Mesendoderm (in vitro differentiated cells): ENCODE results near the gene MMP21.

Experiments used
- DNase-seq: peaks from one replicate; pipeline ENCODE4 v3.0.0; 2013
- H2AK5ac ChIP-seq: 2 replicates; pipeline ENCODE4 v1.6.1; 2013; ENCODE audit warnings: low read length, inconsistent platforms
- H2BK120ac ChIP-seq: 2 replicates; pipeline ENCODE4 v1.6.1; 2013; ENCODE audit warnings: low read depth, mild to moderate bottlenecking, low read length, moderate library complexity, mixed read lengths
- H2BK15ac ChIP-seq: replicated peaks from 2 replicates; pipeline ENCODE4 v1.6.1; 2013; ENCODE audit warnings: low read depth, mild to moderate bottlenecking, moderate library complexity
- H2BK5ac ChIP-seq: 2 replicates; pipeline ENCODE4 v1.6.1; 2013; ENCODE audit warnings: low read length, inconsistent platforms
- H3K18ac ChIP-seq: 2 replicates; pipeline ENCODE4 v1.6.1; 2013; ENCODE audit warnings: mild to moderate bottlenecking, low read length, mixed read lengths
- H3K23ac ChIP-seq: one replicate; pipeline ENCODE4 v1.6.1; 2013; ENCODE audit warnings: low read length
- H3K27ac ChIP-seq: 2 replicates; pipeline ENCODE4 v1.5.1; 2013; ENCODE audit warnings: low read depth, mild to moderate bottlenecking, inconsistent platforms, low read length, moderate library complexity
- H3K27me3 ChIP-seq: 2 replicates; pipeline ENCODE4 v1.6.1; 2013; ENCODE audit warnings: low read length, control low read depth, mild to moderate bottlenecking, inconsistent platforms; ENCODE audit not compliant: insufficient read depth, poor library complexity
- H3K36me3 ChIP-seq: 2 replicates; pipeline ENCODE4 v1.6.1; 2013; ENCODE audit warnings: low read length, inconsistent platforms; ENCODE audit not compliant: control insufficient read depth, insufficient read depth
- H3K4ac ChIP-seq: one replicate; pipeline ENCODE4 v1.6.1; 2013; ENCODE audit warnings: low read depth, mild to moderate bottlenecking, low read length, moderate library complexity
- H3K4me1 ChIP-seq: 2 replicates; pipeline ENCODE4 v1.6.1; 2013; ENCODE audit warnings: low read depth, low read length, inconsistent platforms; ENCODE audit not compliant: control insufficient read depth
- H3K4me2 ChIP-seq: 2 replicates; pipeline ENCODE4 v1.6.1; 2013; ENCODE audit warnings: low read length
- H3K4me3 ChIP-seq: 2 replicates; pipeline ENCODE4 v1.5.1; 2013; ENCODE audit warnings: mild to moderate bottlenecking, low read length
- H3K56ac ChIP-seq: one replicate; pipeline ENCODE4 v1.6.1; 2013; ENCODE audit warnings: low read length
- H3K79me1 ChIP-seq: 2 replicates; pipeline ENCODE4 v1.6.1; 2013; ENCODE audit warnings: low read length, inconsistent platforms
- H3K79me2 ChIP-seq: 2 replicates; pipeline ENCODE4 v1.6.1; 2013; ENCODE audit warnings: mild to moderate bottlenecking, low read length; ENCODE audit not compliant: control insufficient read depth, insufficient read depth
- H3K9ac ChIP-seq: 2 replicates; pipeline ENCODE4 v1.6.1; 2013; ENCODE audit warnings: low read length, inconsistent platforms
- H4K5ac ChIP-seq: one replicate; pipeline ENCODE4 v1.6.1; 2013; ENCODE audit warnings: low read length
- H4K8ac ChIP-seq: one replicate; pipeline ENCODE4 v1.6.1; 2013; ENCODE audit warnings: low read depth, mild to moderate bottlenecking, control low read depth, low read length, moderate library complexity
- WGBS: extraction: QIAGEN DNeasy Blood & Tissue Kit; methylation state at CpG from one replicate; pipeline ENCODE4 v1.1.7; 2013; ENCODE audit warnings: low lambda C conversion rate, missing lambda C conversion rate; ENCODE audit not compliant: insufficient coverage; ENCODE audit errors: extremely low coverage; 5-methylcytosine and 5-hydroxymethylcytosine counted together

The MMP21 gene

GRCh38 chr10:125779403-125780327, 4.0 kb upstream of the MMP21 start:
- Histone ChIP-seq H3K27me3 (no peaks in the 10 kb centered on the region), H3K4me2 (no peak overlapping the region), H2BK15ac (no peak overlapping the region), H3K56ac (no peak overlapping the region), H3K23ac (no peak overlapping the region), H3K9ac (no peak overlapping the region), H2BK120ac (no peak overlapping the region), H3K36me3 (no peaks in the 10 kb centered on the region), H3K4me3 (no peak overlapping the region), H2BK5ac (no peak overlapping the region), H3K18ac (no peak overlapping the region), H4K5ac (no peak overlapping the region), H2AK5ac (no peak overlapping the region), H3K79me2 (no peaks in the 10 kb centered on the region), H3K4ac (no peak overlapping the region), H3K27ac (no peak overlapping the region), H3K79me1 (no peaks in the 10 kb centered on the region), H3K4me1 (no peaks in the 10 kb centered on the region), H4K8ac (no peak overlapping the region)
- WGBS = no CpG with 5 or more reads among the region's 10 CpGs
- no peak for DNase-seq

GRCh38 chr10:125778556-125778955, 2.9 kb upstream of the MMP21 start:
- H3K79me2 ChIP-seq = no peaks in the 10 kb centered on the region
- H3K4me3 ChIP-seq = no peak overlapping the region
- WGBS = no CpG with 5 or more reads among the region's 5 CpGs
- no peak overlapping the region for H4K8ac ChIP-seq
- no peak overlapping the region for H2BK15ac ChIP-seq
- no peaks in the 10 kb centered on the region for H3K27me3 ChIP-seq
- H3K9ac ChIP-seq = no peak overlapping the region
- H3K56ac ChIP-seq = no peak overlapping the region
- no peak overlapping the region for H3K23ac ChIP-seq
- H3K4me2 ChIP-seq = no peak overlapping the region
- H2BK5ac ChIP-seq = no peak overlapping the region
- no peak for DNase-seq
- no peak overlapping the region for H3K27ac ChIP-seq
- no peak overlapping the region for H3K18ac ChIP-seq
- no peak overlapping the region for H3K4ac ChIP-seq
- H3K4me1 ChIP-seq = no peaks in the 10 kb centered on the region
- no peaks in the 10 kb centered on the region for H3K36me3 ChIP-seq
- no peak overlapping the region for H2BK120ac ChIP-seq
- no peak overlapping the region for H4K5ac ChIP-seq
- H2AK5ac ChIP-seq = no peak overlapping the region
- H3K79me1 ChIP-seq = no peaks in the 10 kb centered on the region

- Histone ChIP-seq H2BK120ac (no peak overlapping the region), H3K4me2 (no peak overlapping the region), H3K27me3 (no peaks in the 10 kb centered on the region), H3K27ac (no peak overlapping the region), H3K79me1 (no peaks in the 10 kb centered on the region), H4K5ac (no peak overlapping the region), H3K23ac (no peak overlapping the region), H3K18ac (no peak overlapping the region), H3K4me3 (no peak overlapping the region), H3K4ac (no peak overlapping the region), H3K4me1 (no peaks in the 10 kb centered on the region), H4K8ac (no peak overlapping the region), H3K56ac (no peak overlapping the region), H2BK15ac (no peak overlapping the region), H2AK5ac (no peak overlapping the region), H2BK5ac (no peak overlapping the region), H3K9ac (no peak overlapping the region), H3K36me3 (no peaks in the 10 kb centered on the region), H3K79me2 (no peaks in the 10 kb centered on the region)
- WGBS = no CpG with 5 or more reads among the region's 9 CpGs
- no peak for DNase-seq
These were observed 2.2 kb upstream of the MMP21 start for GRCh38 chr10:125777806-125778205.

GRCh38 chr10:125774581-125775191, 935 bp downstream of the MMP21 start:
- Histone ChIP-seq H2AK5ac (no peak overlapping the region), H3K18ac (no peak overlapping the region), H3K9ac (no peak overlapping the region), H3K4me3 (no peak overlapping the region), H4K5ac (no peak overlapping the region), H3K36me3 (no peaks in the 10 kb centered on the region), H3K4ac (no peak overlapping the region), H4K8ac (no peak overlapping the region), H3K79me2 (no peaks in the 10 kb centered on the region), H2BK5ac (no peak overlapping the region), H2BK120ac (no peak overlapping the region), H3K27ac (no peak overlapping the region), H3K56ac (no peak overlapping the region), H2BK15ac (no peak overlapping the region), H3K4me2 (no peak overlapping the region), H3K23ac (no peak overlapping the region), H3K27me3 (no peaks in the 10 kb centered on the region), H3K4me1 (no peaks in the 10 kb centered on the region), H3K79me1 (no peaks in the 10 kb centered on the region)
- no peak for DNase-seq
- no CpG with 5 or more reads among the region's 32 CpGs for WGBS

GRCh38 chr10:125773687-125774543, 1.7 kb downstream of the MMP21 start:
- Histone ChIP-seq H3K27ac (no peak overlapping the region), H4K5ac (no peak overlapping the region), H3K23ac (no peak overlapping the region), H3K79me1 (no peaks in the 10 kb centered on the region), H2BK120ac (no peak overlapping the region), H3K79me2 (no peaks in the 10 kb centered on the region), H3K4me2 (no peak overlapping the region), H3K27me3 (no peaks in the 10 kb centered on the region), H3K36me3 (no peaks in the 10 kb centered on the region), H2BK5ac (no peak overlapping the region), H3K9ac (no peak overlapping the region), H3K18ac (no peak overlapping the region), H4K8ac (no peak overlapping the region), H2AK5ac (no peak overlapping the region), H3K4me1 (no peaks in the 10 kb centered on the region), H3K56ac (no peak overlapping the region), H3K4me3 (no peak overlapping the region), H2BK15ac (no peak overlapping the region), H3K4ac (no peak overlapping the region)
- DNase-seq = no peak
- WGBS = no CpG with 5 or more reads among the region's 75 CpGs
